HEK293 (cell line): ENCODE measurements around the gene SPTBN1.

Experiments
- CTCF ChIA-PET: fragments of 350-600 bp; formaldehyde crosslinking; extraction: SDS; loops from one replicate; lab custom pipeline; 2021; ENCODE audit warnings: antibody characterized with exemption; lab: Yijun Ruan, JAX
- POLR2A ChIA-PET: fragments of 300-600 bp; formaldehyde crosslinking; extraction: SDS; loops from one replicate; lab custom pipeline; 2020; ENCODE audit warnings: antibody characterized with exemption, inconsistent platforms; lab: Yijun Ruan, JAX
- H3K27ac ChIP-seq: fragments of 200-500 bp; sonication (Bioruptor generic); 2 replicates; pipeline ENCODE4 v1.5.1; 2014; ENCODE audit warnings: low read depth, low read length, control low read depth, inconsistent platforms; ENCODE audit errors: extremely low read depth
- H3K36me3 ChIP-seq, 2 experiments: fragments of 200-500 bp in 1 of 2; sonication (Bioruptor generic) in 1 of 2; 1 replicate in 1 of 2; 2 replicates in 1 of 2; pipeline ENCODE4 v1.5.1; 2014 to 2017; ENCODE audit warnings: inconsistent platforms in 2 of 2, low read length in 2 of 2; ENCODE audit not compliant: control insufficient read depth in 2 of 2, insufficient read depth in 1 of 2
- H3K4me1 ChIP-seq: fragments of 200-500 bp; sonication (Bioruptor generic); 2 replicates; pipeline ENCODE4 v1.5.1; 2014; ENCODE audit warnings: mild to moderate bottlenecking, low read length, inconsistent platforms; ENCODE audit not compliant: control insufficient read depth, insufficient read depth
- H3K4me3 ChIP-seq: 2 replicates; pipeline ENCODE4 v1.5.1; 2011; ENCODE audit warnings: low read depth, mild to moderate bottlenecking, control low read depth, low read length, moderate library complexity
- H3K9me3 ChIP-seq: fragments of 200-500 bp; sonication (Bioruptor generic); 2 replicates; pipeline ENCODE4 v1.5.1; 2014; ENCODE audit warnings: low read depth, low read length, inconsistent platforms; ENCODE audit not compliant: control insufficient read depth, insufficient read depth
- GLI4 ChIP-seq: fragments of 450-650 bp; formaldehyde crosslinking; IDR thresholded peaks from 2 replicates; pipeline ENCODE4 v1.5.1; 2016; ENCODE audit warnings: missing biosample characterization, missing genetic modification characterization
- HOXA7 ChIP-seq: sonication (generic); formaldehyde crosslinking; IDR thresholded peaks from 2 replicates; pipeline ENCODE4 v1.8.1; 2022; ENCODE audit warnings: missing genetic modification reagents, borderline replicate concordance
- SCRT2 ChIP-seq: fragments of 450-650 bp; formaldehyde crosslinking; IDR thresholded peaks from 2 replicates; pipeline ENCODE4 v1.5.1; 2016; ENCODE audit warnings: missing biosample characterization, missing genetic modification characterization
- ZNF174 ChIP-seq: fragments of 450-650 bp; formaldehyde crosslinking; IDR thresholded peaks from 2 replicates; pipeline ENCODE4 v1.5.0; 2017; ENCODE audit warnings: missing biosample characterization, mild to moderate bottlenecking, missing genetic modification characterization
- ZNF221 ChIP-seq: fragments of 450-650 bp; formaldehyde crosslinking; IDR thresholded peaks from 2 replicates; pipeline ENCODE4 v1.5.1; 2017; ENCODE audit warnings: missing biosample characterization, missing genetic modification characterization, borderline replicate concordance
- ZNF24 ChIP-seq: fragments of 450-650 bp; formaldehyde crosslinking; IDR thresholded peaks from 2 replicates; pipeline ENCODE4 v1.5.1; 2016; ENCODE audit warnings: missing biosample characterization, missing genetic modification characterization
- ZNF248 ChIP-seq: fragments of 450-650 bp; formaldehyde crosslinking; IDR thresholded peaks from 2 replicates; pipeline ENCODE4 v1.5.1; 2017; ENCODE audit warnings: missing biosample characterization, missing genetic modification characterization
- ZNF391 ChIP-seq: fragments of 450-650 bp; formaldehyde crosslinking; IDR thresholded peaks from 2 replicates; pipeline ENCODE4 v1.5.1; 2016; ENCODE audit warnings: low read depth, missing biosample characterization, missing genetic modification characterization, borderline replicate concordance
- ZNF404 ChIP-seq: fragments of 450-650 bp; formaldehyde crosslinking; IDR thresholded peaks from 2 replicates; pipeline ENCODE4 v1.5.1; 2017; ENCODE audit warnings: missing biosample characterization, missing genetic modification characterization
- ZNF473 ChIP-seq: fragments of 450-650 bp; formaldehyde crosslinking; IDR thresholded peaks from 2 replicates; pipeline ENCODE4 v1.5.1; 2017; ENCODE audit warnings: missing biosample characterization, missing genetic modification characterization
- ZNF501 ChIP-seq: fragments of 450-650 bp; formaldehyde crosslinking; IDR thresholded peaks from 2 replicates; pipeline ENCODE4 v1.5.1; 2016; ENCODE audit warnings: missing biosample characterization, missing genetic modification characterization
- ZNF658 ChIP-seq: fragments of 450-650 bp; formaldehyde crosslinking; IDR thresholded peaks from 2 replicates; pipeline ENCODE4; 2016; ENCODE audit warnings: missing biosample characterization, missing genetic modification characterization
- ZNF76 ChIP-seq: fragments of 450-650 bp; formaldehyde crosslinking; IDR thresholded peaks from 2 replicates; pipeline ENCODE4; 2016; ENCODE audit warnings: low read depth, missing biosample characterization, missing genetic modification characterization, borderline replicate concordance
- ZNF837 ChIP-seq: fragments of 450-650 bp; formaldehyde crosslinking; IDR thresholded peaks from 2 replicates; pipeline ENCODE4 v1.5.1; 2016; ENCODE audit warnings: missing biosample characterization, missing genetic modification characterization
- ZNF843 ChIP-seq: fragments of 450-650 bp; formaldehyde crosslinking; IDR thresholded peaks from 2 replicates; pipeline ENCODE4 v1.5.1; 2016; ENCODE audit warnings: missing biosample characterization, missing genetic modification characterization
- ZSCAN30 ChIP-seq: fragments of 450-650 bp; IDR thresholded peaks from 2 replicates; pipeline ENCODE4 v1.5.1; 2018; ENCODE audit warnings: missing biosample characterization, mild to moderate bottlenecking, missing genetic modification characterization, moderate library complexity
- TF ChIP-seq, protein P1 (sequence below): IDR thresholded peaks from 2 replicates; pipeline ENCODE4 v1.6.1; 2011; ENCODE audit warnings: mild to moderate bottlenecking, low read depth, low read length, borderline replicate concordance
- TF ChIP-seq, protein P2 (sequence below): fragments of 450-650 bp; formaldehyde crosslinking; IDR thresholded peaks from 2 replicates; pipeline ENCODE4 v1.5.1; 2016; ENCODE audit warnings: missing biosample characterization, missing genetic modification characterization
- TF ChIP-seq, protein P3 (sequence below): fragments of 450-650 bp; formaldehyde crosslinking; IDR thresholded peaks from 2 replicates; pipeline ENCODE4 v1.5.1; 2016; ENCODE audit warnings: missing biosample characterization, missing genetic modification characterization
- TF ChIP-seq, protein P4 (sequence below): fragments of 450-650 bp; formaldehyde crosslinking; IDR thresholded peaks from 2 replicates; pipeline ENCODE4 v1.5.1; 2016; ENCODE audit warnings: missing biosample characterization, missing genetic modification characterization

SPTBN1 gene

DNA sequence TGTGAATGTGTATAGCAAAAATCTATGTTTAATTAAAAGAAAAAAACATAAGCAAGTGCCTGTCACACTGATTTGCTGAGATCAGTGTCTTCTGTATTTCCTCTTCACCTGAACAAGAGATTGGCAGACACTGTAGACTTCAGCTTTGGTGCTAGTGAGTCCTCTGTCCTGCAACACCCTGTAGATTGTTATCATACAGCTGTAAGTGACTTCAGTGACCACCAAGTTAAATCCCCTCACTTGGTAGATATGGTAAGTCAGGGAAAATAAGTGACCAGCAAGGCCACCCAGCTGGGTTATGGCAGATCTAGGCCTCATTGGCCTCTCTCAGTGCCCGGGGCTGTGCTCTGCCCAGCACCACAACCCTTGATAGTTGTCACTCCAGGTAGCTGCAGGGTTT, 147.7 kb downstream of the SPTBN1 start:
- CTCF ChIA-PET: no interaction called here

DNA sequence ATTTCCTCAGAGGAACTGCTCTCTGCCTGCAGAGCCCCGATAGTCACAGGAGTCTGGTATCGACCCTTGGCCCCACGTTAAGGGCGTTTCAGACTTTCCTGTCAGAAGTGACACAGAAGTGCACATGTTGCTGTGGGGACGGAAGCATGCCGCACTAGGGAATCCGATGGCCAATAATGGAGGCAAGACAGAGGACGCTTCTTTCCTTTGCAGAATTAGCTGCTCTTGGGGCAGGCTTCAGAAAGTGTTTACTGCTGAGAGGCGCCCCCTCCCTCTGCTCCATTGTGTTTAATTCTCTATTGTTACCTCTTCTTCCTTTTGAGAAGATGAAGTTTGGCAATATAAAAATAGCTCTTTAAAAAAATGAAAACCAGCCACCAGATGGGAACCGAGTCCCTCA, 148.7 kb downstream of the SPTBN1 start:
- no peak overlapping the region for H3K4me3 ChIP-seq
- TF ChIP-seq ZNF501 (tag by site-specific recombination) (no peak), HOXA7 (no peak), ZNF174 (no peak), ZNF391 (tag by site-specific recombination) (no peak), ZNF76 (tag by site-specific recombination) (no peak)
- TF ChIP-seq, protein P1, sequence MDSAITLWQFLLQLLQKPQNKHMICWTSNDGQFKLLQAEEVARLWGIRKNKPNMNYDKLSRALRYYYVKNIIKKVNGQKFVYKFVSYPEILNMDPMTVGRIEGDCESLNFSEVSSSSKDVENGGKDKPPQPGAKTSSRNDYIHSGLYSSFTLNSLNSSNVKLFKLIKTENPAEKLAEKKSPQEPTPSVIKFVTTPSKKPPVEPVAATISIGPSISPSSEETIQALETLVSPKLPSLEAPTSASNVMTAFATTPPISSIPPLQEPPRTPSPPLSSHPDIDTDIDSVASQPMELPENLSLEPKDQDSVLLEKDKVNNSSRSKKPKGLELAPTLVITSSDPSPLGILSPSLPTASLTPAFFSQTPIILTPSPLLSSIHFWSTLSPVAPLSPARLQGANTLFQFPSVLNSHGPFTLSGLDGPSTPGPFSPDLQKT: no peak
- no peaks in the 10 kb centered on the region for H3K9me3 ChIP-seq
- H3K27ac ChIP-seq: no peak overlapping the region
- H3K36me3 ChIP-seq: peaks cover 0 to 5% of the 10 kb centered on the region in 2 experiments; a peak in 1 of 3 replicates
- ChIA-PET POLR2A (interaction anchor here (0.6 kb wide), 1 partner anchor 746 kb away, joined by 7 read pairs; no protein-coding TSS in a partner anchor), CTCF (interaction anchor here (0.7 to 0.9 kb wide), 2 partner anchors 24 to 498 kb away, joined by 3 read pairs; no protein-coding TSS in a partner anchor)
- H3K4me1 ChIP-seq: no peaks in the 10 kb centered on the region

More for the DNA sequence above, 147.7 kb downstream of the SPTBN1 start:
- H3K9me3 ChIP-seq: no peaks in the 10 kb centered on the region
- POLR2A ChIA-PET: no interaction called here
- TF ChIP-seq, protein P2, sequence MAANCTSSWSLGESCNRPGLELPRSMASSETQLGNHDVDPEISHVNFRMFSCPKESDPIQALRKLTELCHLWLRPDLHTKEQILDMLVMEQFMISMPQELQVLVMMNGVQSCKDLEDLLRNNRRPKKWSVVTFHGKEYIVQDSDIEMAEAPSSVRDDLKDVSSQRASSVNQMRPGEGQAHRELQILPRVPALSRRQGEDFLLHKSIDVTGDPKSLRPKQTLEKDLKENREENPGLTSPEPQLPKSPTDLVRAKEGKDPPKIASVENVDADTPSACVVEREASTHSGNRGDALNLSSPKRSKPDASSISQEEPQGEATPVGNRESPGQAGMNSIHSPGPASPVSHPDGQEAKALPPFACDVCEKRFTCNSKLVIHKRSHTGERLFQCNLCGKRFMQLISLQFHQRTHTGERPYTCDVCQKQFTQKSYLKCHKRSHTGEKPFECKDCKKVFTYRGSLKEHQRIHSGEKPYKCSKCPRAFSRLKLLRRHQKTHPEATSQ: no peak
- TF ChIP-seq GLI4 (tag by site-specific recombination) (no peak), ZNF248 (no peak), ZNF473 (no peak), ZNF843 (tag by site-specific recombination) (no peak), ZNF404 (tag by site-specific recombination) (no peak), ZNF837 (tag by site-specific recombination) (no peak), ZSCAN30 (tag by site-specific recombination) (no peak), ZNF24 (tag by site-specific recombination) (no peak), ZNF658 (tag by site-specific recombination) (no peak), ZNF221 (tag by site-specific recombination) (no peak), SCRT2 (tag by site-specific recombination) (no peak)
- TF ChIP-seq, protein P3, sequence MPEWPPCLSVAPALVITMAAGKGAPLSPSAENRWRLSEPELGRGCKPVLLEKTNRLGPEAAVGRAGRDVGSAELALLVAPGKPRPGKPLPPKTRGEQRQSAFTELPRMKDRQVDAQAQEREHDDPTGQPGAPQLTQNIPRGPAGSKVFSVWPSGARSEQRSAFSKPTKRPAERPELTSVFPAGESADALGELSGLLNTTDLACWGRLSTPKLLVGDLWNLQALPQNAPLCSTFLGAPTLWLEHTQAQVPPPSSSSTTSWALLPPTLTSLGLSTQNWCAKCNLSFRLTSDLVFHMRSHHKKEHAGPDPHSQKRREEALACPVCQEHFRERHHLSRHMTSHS (tag by site-specific recombination): no peak
- TF ChIP-seq, protein P4, sequence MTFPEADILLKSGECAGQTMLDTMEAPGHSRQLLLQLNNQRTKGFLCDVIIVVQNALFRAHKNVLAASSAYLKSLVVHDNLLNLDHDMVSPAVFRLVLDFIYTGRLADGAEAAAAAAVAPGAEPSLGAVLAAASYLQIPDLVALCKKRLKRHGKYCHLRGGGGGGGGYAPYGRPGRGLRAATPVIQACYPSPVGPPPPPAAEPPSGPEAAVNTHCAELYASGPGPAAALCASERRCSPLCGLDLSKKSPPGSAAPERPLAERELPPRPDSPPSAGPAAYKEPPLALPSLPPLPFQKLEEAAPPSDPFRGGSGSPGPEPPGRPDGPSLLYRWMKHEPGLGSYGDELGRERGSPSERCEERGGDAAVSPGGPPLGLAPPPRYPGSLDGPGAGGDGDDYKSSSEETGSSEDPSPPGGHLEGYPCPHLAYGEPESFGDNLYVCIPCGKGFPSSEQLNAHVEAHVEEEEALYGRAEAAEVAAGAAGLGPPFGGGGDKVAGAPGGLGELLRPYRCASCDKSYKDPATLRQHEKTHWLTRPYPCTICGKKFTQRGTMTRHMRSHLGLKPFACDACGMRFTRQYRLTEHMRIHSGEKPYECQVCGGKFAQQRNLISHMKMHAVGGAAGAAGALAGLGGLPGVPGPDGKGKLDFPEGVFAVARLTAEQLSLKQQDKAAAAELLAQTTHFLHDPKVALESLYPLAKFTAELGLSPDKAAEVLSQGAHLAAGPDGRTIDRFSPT (tag by site-specific recombination): no peak
- TF ChIP-seq, all 188 proteins: peak for 0
- Histone ChIP-seq H3K27ac (no peak overlapping the region), H3K4me3 (no peak overlapping the region), H3K4me1 (no peaks in the 10 kb centered on the region), H3K36me3 (peaks cover 0 to 16% of the 10 kb centered on the region in 2 experiments; a peak in 1 of 3 replicates)
